GM19099 (cell line): ENCODE measurements around the gene TMEM236.

Experiments used
- POLR2A ChIP-seq: IDR thresholded peaks from 3 replicates; pipeline ENCODE4 v1.6.1; 2011; ENCODE audit warnings: low read depth; ENCODE audit not compliant: insufficient read length; ENCODE audit errors: extremely low read depth

TMEM236 gene, protein sequence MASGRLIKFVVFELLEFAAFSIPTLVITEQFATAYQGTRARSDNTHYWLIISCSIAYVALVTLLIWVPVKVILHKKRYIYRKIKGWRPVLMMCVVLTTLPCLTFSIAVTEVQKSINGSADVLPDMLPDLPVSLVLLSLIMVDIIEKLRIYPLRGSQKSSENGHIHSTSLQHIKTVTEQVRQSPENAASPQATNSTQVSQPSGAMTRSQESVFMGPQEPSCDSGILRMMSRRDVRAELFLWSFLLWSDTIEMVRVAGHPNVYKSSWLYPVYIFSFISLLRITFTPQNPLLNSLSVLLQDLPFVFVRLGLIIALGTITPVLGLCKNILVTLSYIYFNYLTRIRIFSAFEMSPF

DNA sequence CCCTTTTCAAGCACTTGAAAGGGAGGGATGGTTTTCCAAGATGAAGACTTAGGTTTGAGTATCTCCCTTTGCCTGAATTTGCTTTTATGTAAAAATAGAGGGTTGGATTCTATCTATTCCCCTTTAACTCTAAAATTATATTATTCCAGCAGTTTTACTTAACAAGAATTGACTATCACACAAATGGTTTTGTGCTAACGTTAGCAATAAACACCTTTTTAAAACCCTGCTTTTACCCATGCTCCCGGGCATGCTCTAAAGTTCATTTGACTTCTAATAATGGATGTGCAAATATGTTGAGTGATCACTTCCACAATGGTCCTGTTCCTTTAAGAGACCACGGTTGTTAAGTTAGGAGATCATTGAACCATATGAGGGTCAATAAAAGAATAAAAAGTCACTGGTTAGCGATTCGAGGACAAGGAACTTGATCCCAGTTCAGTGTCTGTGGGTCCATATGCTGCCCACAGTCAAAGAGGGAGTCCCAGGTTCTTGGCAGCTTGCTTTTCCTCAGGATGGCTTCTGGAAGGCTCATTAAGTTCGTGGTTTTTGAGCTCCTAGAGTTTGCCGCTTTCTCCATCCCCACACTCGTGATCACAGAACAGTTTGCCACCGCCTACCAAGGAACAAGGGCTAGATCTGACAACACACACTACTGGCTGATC lies at the start of gene TMEM236:
Gene TMEM236, plus strand, starts transcription at position 421 of the 665 bp plus-strand sequence. Its CDS starts 95 bp downstream, at position 516.
- TF ChIP-seq POLR2A = no peak

DNA sequence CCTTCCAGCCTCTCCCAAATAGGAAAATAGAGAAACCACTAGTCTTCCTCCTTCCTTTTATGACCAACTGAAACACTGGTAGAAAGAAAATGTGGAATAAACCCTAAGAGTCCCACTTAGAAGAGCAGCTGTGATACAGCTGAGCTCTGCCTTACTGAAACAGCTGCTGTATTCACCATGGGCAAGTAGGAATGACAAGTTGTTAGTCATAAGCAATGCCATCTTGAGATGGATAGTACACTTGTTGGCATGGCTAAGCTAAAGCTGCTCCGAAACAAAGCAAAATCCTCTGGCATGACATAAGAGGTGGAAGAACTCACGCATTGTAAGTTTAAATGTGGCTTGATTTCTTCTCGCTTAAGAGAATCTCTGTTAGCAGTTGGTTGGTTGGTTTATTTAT lies 48.3 kb upstream of the TMEM236 start:
- TF ChIP-seq POLR2A = no peak

DNA sequence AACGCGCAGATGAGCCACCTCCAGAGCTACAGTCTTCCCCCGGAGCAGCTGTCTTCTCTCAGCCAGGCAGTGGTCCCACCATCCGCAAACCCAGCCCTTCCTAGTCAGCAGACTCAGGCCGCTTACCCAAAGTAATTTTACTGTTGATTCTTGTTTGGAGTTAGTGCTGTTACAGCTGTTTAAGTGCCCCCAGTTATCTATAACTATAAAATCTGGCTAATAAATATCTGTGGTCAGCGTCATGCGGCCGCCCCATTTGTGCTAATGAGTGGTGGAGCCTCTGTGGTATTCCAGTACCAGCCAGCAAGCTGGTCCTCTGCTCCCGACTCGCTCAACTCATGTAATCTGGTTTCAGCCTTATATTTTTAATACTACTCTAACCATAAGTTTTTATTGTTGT lies 43.2 kb upstream of the TMEM236 start:
- TF ChIP-seq POLR2A = no peak

DNA sequence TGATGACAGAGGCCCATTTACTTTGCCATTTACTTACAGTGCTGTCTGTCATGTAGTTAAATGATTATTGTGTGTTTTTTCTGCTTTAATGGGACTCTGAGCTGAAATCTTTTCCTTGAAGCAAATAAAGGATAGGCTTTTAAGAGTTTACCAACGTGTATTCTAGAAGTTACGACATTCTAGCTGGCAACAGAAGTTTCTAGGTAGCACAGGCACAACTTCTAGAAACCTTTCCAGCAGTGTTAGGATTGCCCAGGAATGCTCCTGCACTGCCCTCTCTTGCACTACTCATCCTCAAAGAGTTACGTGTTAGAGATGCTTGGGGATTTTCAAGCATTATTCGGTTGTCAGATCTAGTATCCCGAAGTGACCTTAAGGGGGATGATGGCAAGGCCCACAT lies 42.5 kb upstream of the TMEM236 start:
- TF ChIP-seq POLR2A = no peak

DNA sequence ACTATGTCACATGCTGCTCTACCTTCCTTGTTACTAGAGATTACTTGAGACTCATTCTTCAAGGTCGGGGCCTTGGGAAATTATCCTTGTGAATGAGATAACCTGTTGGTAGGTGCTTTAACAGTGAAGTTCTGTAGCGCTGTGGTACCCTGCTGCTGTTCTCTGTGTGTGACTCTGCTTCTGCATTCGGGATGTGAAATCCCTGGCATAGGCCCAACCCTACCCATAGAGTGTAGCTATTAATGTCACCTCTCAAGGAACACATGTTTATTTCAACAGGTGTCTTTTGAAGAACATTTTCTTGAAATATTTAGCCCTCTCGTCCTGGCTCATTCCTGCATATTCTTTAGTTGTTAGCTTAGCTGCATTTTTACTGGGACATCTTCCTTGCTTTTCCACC lies 41.8 kb upstream of the TMEM236 start:
- TF ChIP-seq POLR2A = no peak

DNA sequence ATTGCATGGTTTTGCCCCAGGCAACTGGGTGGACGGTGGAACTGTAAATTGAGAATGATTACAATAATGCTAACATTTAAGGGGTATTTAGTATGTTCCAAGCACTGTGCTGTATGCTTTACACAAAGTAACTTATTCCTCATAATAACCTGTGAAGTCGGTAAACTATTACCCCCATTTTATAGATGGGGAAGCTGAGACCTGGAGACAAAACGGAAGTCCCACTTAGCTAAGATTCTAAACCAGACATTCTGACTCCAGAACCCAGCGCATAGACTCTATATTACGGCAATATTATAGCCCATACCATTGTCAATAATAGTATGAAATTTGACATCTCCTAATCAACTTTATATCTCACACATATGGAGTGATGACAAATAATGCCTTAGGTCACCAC lies 39.9 kb upstream of the TMEM236 start:
- no peak for TF ChIP-seq POLR2A

DNA sequence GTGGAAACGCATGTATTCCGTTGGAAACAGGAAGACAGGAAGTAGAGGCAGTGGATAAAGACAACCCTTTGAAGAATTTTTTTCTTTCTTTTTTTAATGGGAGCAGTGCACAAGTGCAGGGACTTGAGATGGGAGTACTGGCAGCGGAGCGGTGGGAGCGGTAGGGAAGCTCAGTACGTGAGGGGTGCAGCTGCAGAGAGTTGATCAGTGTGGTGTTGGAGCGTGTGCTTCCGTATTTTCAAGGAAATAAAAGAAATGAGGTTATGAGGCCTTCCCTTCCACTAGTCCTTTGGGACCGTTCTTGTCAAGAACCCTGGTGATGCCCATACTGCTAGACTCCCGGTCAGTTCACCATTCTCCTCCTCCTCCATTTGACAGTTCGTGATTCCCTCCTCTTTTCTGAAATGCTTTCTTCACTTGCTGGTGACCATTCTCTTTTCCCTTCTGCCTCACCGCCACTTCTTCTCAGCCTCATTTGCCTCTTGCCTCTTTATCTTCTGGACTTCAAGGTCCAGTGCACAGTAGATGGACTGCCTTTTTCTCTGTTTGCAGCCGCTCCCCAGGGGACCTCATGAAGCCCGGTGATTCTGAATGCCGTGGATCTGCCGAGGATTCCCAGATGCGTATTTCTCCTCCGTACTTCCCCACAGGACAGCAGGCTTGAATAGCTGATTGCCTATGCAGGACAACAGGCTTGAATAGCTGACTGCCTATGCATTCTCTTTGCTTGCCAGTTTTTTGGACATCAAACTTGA lies 39.1 kb upstream of the TMEM236 start:
- TF ChIP-seq POLR2A = no peak

DNA sequence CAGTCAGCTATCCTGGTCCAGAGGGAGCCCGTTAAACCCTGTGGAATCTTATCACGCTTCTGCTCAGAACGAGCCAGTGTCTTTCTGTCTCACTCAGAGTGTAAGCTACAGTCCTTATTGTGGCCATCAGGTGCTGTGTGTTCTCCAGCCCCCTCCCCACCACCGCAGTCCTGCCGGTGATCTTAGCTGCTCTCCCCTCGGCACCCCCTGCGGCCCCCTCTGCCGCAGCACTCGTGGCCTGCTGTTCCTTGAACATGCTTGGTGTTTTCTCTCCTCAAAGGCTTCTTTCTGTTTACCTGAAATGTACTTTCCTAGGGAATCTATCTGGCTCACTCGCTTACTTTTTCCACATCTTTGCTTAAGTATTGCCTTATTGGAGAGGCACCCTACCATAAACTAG lies 38.2 kb upstream of the TMEM236 start:
- no peak for TF ChIP-seq POLR2A

DNA sequence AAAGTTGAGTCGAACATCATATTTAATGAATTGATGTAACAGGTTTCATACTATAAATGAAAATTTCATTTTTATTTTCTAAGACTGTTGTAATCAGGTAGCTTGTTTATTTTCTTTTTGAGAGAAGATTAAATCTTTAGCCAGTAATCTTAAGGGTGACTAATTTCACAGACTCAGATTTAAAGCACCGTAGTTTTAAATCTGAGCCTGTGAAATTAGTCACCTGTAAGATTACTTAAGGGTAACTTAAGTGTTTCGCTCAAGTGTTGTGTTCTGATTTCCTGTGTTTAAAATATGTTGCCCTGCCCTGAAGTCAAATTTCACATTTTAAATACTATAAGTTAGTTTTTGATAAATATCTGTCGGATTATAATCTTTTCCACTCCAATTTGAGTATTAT lies 35.8 kb upstream of the TMEM236 start:
- no peak for TF ChIP-seq POLR2A

DNA sequence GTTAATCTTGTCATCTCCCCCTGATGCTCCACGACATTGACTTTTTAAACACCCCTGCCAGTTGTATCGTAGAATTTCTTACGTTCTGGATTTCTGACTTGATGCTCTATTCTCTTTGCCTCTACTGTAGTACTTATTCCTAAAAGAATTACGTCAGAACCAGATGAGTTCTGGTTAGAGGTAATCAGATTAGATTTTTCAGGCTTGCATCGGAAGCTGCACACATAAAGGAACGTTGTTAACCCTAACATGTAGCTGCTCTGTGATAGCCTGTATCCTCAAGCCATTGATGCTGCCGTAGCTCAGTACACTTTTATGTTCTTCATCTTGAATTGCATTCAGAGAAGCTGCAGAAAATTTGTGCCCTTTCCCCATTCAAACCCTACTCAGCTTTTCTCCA lies 26.3 kb upstream of the TMEM236 start:
- no peak for TF ChIP-seq POLR2A

DNA sequence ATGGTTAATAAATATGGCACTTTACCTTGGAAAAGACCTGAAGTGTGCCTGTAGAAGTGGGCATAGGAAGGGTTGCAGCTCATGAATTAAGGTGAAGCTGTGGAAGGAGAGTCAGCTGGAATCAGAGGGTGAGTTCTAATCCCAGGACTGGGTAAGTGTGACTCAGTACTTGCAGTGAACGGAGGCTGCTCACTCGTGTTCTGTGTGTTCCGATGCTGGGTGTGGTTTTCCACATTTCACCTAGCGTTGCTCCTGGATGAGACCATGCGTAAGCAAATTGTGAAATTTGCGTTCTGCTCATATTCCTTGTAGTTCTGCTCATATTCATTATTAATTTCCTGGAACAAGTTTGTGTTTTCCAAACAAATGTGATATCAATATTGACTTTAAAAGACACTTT lies 22.4 kb upstream of the TMEM236 start:
- no peak for TF ChIP-seq POLR2A

DNA sequence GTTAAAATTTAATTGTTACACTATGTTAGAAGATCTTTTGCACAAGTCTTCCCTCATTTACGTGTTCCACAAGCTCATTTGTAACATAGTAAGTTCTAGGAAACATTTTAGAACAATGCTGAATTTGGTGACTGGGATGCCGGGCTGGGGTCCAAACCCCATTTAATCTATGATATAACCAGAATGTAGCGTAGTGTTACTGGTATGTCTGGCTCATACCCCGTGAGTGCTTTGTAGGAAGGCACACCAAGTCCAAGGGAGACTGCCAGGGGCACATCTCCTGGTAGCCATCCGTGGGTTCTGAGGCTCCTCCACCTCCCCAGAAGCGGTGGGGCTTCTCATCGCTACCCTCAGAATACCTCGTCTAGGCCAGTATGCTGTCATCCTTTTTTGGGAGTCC lies 21.3 kb upstream of the TMEM236 start:
- TF ChIP-seq POLR2A = no peak

DNA sequence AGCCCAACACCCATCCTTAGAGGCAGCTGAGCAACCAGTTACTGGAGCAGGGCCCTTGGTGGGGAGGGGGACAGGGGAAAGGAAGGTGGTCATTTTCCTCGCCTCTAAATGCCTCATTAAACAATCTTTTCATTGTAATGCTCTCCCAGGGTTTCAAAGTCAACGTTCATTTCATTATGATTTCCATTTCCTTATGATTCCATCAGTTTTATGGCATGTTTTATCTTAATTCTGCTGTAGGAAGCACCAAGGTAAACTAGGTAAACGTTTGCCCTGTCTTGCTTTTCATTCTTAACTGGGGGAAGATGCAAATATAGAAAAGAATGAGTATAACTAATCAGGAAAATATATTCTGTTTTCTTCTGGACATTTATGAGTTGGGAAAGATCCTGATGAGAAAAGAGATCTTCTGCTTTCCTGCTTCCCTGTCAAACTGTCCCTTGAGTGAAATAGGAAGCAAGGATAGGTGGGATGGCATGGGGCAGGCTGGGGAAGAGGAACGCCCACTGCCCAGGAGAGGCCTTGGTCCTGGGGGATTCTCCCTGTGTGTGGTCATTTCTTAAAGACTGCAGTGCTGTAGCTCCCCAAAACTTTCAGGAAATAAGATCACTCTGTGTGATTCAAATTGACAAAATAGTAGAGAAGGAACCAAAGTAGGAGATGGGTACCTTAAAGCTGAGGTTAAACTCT lies 20.5 kb upstream of the TMEM236 start:
- TF ChIP-seq POLR2A = no peak

DNA sequence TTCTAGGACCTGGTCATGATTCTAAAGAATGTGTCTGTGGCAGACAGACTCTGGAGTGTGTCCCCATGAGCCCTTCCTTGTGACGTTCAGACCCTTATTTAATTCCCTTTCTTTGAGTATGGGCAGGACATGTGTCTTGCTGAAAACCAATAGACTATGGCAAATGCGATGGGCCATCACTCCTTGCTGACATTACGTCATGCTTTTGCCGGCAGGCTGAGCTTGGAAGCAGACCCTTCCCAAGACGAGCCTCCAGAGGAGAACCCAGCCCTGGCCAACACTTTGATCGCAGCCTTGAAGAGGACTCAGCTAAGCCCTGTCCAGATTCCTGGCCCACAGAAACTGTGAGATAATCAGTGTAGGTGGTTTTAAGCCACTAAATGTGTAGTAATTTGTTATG lies 18.4 kb upstream of the TMEM236 start:
- TF ChIP-seq POLR2A = no peak

DNA sequence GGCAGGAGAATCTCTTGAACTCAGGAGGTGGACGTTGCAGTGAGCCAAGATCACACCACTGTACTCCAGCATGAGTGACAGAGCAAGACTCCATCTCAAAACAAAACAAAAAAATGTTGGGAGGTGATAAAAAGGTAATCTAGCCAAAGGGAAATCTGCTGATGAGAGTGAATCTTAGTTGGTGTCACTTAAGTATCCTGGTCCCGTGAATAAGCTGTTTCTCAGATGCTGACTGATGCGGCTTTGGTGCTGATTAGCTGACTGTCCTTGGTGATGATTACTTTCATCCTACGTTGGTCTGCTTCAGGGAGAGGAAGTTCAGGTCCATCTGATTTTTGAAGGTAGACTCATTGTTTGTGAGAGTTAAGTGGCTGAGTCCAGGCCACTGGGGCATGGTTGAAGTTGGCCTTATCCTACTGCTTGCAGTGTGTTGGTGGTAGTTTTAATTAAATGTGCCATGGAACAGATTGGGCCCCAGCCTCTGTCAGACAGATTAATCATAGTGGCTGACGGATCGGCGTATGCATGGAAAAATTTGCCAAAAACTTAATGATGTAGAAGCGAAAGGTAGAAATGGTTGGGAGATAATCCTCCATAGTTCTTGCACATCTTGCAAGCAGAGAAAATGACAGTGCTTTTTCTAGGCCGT lies 17.4 kb upstream of the TMEM236 start:
- TF ChIP-seq POLR2A = no peak
